GM19468 (cell line): ENCODE measurements around the gene FMNL1.

Source experiments
- ATAC-seq: cut with Tn5 transposase; IDR thresholded peaks from one replicate; pipeline ENCODE4 v1.9.1; 2021; ENCODE audit warnings: mild to moderate bottlenecking, moderate library complexity, moderate number of reproducible peaks; ENCODE audit not compliant: unreplicated experiment; ENCODE audit errors: extremely low read depth

The FMNL1 gene

DNA sequence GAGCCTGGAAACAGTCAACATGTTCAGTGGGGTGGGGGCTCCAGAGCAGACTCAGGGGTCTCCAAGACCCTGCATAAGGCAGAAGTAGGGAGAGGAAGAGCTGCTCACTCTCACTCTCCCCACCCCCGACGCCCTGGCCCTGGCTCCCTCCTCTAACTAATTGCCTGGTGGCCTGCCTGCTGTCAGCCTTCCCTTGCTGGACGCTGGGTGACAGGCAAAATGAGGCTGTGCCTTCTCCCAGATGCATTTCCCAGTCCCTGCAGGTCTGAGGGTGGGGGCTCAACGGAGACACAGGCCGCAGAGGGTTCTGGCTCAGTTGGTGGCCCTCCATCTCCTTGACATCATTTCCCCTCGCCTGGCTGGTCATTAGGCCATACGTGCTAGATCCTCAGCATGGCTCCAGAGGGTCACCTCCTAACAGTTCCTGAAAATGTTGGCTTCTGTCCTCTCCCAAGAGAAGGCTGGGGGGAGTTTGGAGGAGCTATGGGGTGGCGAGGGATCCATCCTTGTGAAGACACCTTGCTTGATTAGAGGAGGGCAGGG, 1.4 kb downstream of the FMNL1 start:
- ATAC-seq = no peak

- no peak for ATAC-seq
Observed at GRCh38 chr17:45223539-45224528, 2.1 kb downstream of the FMNL1 start.

GRCh38 chr17:45224671-45225050, 3.0 kb downstream of the FMNL1 start:
- ATAC-seq = no peak

DNA sequence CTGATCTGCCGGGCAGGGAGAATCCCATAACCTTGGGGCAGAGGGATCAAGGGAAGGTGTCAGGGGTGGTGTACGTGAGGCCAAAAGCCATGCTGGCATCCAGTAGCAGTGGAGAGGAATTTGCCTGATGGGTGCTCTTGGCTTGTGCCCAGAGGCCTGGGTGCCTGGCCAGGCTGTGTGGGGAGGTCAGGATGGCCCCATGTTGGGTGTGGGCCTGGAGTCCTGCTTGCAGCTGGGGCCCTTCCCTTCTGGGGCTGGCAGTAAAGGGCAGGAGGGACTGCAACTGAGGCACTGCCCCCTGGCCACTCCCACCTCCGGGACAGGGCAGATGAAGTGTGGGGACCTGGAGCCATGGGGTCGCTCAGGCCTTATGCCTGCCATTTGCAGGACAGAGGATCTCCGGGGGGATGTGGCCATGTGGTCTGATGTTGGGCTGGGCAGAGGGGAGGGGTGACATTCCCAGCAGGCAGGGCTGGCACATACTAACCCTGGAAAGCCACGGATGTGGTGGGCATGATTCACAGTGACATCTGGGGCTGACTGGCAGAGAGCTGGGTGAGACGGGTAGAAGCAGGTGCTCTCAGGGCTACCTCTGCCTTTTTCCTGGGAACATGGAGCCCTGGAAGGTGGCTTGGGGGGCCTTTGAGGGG, 3.5 kb downstream of the FMNL1 start:
- ATAC-seq = no peak

DNA sequence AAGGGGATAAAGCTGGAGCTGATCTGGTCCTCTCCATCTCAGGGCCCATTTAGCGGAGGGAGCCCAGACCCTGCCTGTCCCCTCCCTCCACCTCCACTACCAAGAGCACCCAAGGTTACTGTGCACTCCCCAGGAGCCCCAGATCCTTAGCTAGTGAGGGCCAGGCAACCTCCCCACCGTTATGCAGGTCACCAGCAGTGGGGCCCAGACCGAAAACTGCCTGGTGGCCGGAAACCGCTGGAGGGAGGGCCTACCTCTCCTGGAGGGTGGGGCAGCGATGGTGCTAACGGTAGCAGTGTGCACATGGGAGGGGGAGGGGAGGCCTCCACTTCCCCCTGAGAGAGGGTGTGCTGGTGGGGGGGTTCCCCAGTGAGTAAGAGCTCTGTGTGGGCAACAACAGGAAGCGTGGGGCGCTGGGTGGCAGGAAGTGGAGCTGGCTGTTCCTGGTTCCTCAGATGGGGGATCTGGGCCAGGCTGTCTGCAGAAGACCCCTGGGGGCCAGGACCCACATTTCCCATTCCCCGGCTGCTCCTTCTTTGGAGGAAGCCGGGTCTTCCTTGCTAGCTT, 4.4 kb downstream of the FMNL1 start:
- no peak for ATAC-seq

DNA sequence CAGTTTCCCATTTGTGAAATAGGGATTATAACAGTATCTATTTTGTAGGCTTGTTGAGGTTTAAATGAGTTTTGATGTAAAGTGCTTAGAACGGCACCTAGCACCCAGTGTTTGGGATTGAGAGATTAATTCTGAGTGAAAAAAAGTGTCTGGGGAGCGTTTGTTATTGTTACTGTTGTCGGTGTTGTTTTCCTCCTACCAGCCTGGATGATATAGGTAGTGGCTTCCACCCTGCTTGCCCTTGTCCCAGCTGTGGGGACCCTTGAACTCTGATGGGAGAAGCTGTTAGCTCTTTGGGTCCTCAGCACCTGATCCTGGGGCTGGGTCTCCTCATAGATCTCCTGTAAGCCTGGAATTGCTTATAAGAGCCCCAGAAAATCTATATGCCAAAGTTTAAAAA, 4.9 kb downstream of the FMNL1 start:
- ATAC-seq = no peak

DNA sequence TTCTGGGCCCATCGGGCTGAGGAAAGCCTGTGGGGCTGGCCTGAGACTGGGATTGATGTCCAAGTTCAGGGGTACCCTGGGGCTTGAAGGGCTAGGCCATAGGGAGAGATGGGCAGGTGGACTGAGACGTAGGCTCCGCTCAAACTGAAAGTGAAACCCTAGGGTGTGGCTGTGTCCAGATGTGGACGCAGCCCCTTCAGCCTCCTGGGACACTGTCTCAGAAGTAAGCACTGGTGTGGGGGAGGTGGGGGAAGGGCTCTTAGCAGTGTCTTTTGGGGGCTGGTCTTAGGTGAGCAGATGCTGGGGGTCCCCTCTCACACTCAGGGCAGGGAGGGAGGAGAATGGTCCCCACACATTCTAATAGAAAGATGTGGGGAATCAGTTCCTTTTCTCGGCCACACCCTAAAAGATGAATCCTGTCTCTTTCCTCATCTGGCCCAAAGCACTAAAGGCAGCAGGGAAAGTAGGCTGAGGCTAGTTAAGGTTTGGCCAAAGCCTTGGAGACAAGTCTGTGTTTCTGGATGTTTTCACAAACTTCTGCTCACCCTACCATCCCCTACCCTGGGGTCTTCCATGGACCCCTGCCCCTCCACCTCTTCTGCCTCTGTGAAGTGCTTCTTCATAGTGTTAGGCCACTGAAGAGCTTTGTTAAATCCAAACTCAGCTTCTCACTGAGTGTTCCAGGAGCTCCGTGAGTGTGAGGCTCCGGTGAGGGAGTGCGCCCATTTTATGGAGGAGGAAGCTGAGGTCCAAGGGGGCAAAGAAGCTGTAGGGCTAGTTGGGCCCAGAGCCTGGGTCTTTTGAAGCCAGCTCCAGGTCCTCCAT, 5.6 kb downstream of the FMNL1 start:
- ATAC-seq = no peak

- ATAC-seq = no peak
Observed at GRCh38 chr17:45227926-45228762, 6.5 kb downstream of the FMNL1 start.

GRCh38 chr17:45228763-45229539, 7.3 kb downstream of the FMNL1 start:
- peak; percentile 19 for ATAC-seq

- no peak for ATAC-seq
Observed at GRCh38 chr17:45229681-45230409, 8.2 kb downstream of the FMNL1 start.

DNA sequence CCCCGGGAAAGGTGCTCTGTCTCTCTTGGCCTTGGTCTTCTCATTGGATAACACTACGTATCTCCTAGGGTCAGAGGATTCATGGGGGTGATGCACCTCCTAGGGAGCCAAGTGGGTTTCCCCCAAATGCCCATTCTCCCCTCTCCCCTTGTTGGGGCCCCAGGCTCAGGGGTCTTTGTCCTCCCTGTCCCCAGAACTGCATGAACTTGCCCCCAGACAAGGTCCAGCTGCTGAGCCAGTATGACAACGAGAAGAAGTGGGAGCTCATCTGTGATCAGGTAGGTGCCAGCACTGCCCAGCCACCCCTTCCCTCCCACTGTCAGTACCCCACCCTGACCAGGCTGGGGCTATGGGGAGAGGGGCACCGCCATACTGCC, 8.7 kb downstream of the FMNL1 start:
- no peak for ATAC-seq

DNA sequence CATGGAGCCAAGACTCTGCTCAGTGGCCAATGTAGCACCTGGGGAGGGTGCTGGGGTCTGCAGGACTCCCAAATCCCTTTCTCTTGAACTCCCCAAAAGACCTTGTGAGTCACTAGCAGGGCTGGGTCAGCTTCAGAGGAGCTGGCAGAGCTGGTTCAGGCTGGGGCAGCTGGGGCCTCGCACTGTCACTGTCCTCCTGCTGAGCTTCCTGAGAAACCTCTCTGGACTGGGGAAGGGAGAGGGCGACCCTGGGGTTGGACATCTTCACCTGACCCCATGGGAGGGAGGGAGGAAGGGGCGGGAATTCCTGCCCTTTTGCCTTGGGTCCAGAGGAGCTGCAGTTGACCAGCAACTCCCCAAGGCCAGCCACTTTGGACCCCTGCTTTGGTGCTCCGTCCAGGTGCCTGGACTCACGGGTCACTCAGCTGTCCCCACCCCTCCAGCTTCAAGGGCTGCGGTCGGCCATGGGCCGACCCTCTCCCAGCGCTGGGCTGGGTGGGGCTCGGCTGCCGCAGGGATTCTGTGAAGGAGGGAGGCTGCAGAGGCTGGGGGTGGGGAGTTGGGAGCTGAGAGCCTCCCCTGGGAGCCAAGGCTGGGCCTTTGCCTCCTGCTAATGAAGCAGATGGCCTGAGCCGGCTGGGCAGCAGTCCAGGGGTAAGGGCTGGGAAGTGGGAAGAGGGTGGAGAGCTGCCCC, 9.2 kb downstream of the FMNL1 start:
- no peak for ATAC-seq

GRCh38 chr17:45231481-45232116, 9.9 kb downstream of the FMNL1 start:
- ATAC-seq = no peak

DNA sequence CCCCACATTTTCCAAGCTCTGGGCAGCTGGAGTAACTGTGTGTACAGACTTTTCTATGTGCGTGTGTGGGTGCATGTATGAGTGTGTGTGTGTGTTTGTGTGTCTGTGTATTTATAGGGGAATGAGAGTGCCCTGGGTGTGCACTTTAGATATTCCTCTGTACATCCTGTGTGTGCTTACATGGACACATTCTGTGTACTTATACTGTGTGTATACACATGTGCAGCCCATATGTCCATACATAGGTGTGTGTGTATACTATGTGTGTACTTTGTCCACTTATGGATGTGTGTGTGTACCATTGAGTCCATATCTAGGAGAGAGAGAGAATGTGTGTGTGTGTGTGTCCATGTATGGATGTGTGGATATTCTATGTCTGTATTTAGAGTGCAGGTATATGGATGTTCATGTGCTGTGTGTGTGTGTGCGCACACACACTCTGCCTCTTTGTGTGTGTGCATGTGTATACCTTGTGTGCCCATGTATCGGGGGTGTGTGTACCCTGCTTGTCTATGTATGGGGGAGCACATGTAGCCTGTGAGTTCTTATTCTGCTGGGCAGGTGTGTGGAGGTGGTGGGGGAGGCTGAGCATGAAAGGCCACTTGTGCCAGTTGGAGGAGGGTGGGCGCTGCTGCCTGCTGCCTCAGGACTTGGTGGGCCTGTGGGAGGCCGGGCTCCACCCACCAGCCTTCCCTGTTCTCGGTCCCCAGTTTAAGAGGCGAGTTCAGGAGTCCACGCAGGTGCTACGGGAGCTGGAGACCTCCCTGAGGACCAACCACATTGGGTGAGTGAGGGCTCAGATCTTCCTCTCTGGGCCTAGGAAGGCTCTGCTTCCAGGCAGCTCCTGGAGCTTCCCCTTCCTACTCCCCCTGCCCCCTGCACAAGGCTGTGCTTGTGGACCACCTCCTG, 11.1 kb downstream of the FMNL1 start:
- no peak for ATAC-seq

DNA sequence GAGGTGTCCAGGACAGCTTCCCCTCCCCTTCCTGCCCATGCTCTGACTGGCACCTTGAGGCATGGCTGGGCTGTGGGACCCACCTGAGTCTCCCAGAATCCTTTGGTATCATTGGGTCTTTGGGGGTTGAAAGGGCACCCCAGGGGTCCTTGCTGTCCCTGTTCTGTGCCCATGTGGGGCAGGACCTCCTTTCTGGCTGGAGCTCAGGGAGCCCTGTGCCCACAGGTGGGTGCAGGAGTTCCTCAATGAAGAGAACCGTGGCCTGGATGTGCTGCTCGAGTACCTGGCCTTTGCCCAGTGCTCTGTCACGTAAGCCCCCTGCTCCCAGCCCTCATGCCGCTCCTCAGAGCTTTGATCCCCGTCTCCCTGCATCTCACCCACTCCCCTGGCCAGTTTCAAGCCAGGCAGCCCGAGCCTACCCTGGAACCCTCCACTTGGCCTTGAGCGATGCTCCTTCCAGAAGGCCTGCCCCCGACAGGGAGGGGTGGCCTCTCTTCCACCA, 11.8 kb downstream of the FMNL1 start:
- no peak for ATAC-seq
